Measurements from ENCODE around the gene CXCL11.
"Not testable (repeated sequence)": the region's sequence is repeated elsewhere in the genome, so short reads cannot be mapped to it uniquely, and the experiment has no call there.

CXCL11 gene

DNA sequence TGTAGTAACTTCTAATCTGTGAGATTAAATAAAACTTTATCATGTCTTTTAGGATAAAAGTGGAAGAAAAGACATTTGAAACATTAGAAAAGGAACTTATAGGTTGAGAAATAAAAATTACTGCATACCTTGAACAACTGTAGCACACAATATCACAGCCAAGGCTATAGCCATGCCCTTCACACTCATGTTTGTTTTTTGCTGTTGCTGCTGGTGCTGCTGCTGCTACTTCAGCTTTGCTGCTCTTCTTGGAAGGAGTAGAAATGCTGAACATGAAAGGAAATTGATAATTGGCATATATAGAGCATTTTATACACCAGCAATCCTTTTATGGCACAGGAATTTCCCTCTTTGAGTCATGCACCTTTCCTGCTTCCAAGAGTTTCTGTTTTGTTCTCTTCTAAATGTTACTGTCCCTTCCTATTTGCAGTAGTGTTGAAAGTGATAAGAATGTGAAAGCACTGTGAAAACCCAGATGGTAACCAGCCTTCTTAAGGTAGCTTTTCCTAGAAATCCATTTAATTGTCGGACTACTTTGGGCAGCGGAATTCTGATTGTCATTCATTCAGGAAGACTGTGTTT is at the start of gene CXCL11:
TSS of gene CXCL11 (minus strand) at position 272 of the 582 bp plus-strand sequence. CDS start at position 189, 83 bp downstream.
- DNase-seq (ENCODE audit: extremely low read depth in 1 of 2, low read depth in 1 of 2) = no peak

DNA sequence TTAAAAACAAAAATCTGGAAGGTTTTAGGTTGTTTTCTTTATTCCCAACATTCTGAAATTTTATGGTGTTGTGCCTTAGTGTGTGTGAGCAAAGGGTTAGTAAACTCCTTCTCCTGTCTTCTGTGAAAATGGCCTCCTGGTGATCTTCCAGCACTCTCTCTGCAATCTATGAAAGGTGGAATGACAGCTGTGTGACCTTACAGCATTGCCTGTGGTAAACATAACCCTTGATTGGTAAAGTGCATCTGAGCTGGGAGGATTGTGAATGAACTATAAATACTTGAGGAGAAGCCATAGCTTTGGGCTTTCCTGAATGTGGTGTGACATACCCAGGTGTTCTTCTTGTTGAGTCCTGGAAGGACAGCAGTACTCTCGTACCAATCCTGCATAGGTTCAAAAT is 48.7 kb upstream of the CXCL11 start:
- no peak for DNase-seq (ENCODE audit: extremely low read depth in 1 of 2, low read depth in 1 of 2)

DNA sequence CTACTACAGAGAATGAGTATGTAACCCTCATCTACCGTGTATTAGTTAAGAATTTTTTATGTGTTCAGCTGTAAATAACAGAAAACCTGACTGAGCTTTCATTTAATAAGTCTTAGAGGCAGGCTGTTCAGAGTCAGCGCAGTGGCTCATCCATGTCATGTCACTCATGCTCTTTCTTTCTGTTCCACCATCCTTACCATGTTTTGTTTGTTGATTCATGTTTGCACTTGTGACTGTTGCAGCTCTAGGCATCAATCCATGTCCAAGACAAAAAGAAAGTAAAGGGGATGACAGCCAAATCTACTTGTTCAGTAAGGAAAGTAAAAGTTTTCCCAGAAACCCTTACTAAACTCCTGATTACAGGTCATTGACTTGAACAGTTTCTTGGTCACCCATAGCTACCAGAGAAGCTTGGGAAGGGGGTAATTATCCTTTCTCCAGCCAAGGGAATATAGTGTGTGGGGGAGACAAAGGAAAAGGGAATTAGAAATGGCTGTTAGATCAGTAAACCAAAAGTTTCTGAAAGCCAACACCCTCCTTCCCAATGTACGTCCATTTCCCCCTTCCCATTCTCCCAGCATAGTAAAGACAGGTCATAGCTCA is 47.6 kb upstream of the CXCL11 start:
- no peak for DNase-seq (ENCODE audit: extremely low read depth in 1 of 2, low read depth in 1 of 2)

DNA sequence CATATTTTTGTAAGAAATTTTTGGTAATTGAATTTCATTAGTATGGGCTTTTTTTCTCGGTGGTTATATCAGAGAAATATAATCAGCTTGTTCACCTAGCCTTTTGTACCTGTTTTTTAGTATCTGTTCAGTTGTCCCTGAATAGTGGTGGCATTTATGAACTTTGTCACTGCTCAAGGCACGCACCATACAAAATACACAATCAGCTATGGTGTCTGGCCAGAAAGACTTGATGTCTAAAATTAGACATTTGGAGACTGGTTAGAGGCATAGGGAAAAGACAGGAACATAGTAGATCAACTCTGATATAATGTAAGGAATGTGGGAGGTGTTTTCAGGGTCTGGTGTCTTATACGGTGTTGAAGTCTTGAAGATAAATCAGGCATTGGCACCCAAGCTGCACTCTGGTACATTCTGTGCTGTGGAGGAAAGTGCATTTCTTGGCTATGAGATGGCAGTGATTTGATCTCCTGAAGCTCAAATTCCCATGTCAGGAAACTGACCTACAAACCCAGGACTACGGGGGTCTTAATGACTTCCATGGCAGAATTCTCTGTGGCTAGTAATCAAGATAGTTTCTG is 42.3 kb upstream of the CXCL11 start:
- DNase-seq (ENCODE audit: extremely low read depth in 1 of 2, low read depth in 1 of 2) = no peak

DNA sequence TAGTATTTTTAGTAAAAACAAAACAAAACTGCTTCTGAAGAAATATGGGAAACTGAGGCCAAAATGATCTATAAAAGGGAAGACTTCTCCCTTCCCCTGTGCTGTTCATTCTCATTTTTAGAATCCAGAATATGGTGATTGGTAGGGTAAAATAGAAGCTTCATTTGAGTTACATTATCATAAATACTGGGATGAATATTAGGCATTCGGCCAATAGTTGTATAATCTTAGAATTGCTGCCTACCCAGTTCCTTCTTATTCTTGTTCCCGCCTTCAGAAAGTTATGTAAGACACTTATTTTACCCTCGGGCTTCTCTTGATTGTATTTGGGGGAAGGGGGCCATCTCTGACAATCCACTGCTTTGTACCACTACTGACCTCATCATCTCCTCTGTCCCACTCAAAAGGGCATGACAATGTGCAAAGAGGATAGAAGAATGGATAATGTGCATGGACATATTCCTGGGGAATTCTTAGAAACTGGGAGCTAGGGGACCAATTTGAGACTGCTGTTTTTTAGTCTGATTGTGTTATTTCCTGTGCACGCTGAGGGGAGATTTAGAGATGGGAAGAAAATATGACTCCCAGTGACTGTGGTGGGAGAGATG is 39.2 kb upstream of the CXCL11 start:
- DNase-seq (ENCODE audit: extremely low read depth in 1 of 2, low read depth in 1 of 2) = no peak

DNA sequence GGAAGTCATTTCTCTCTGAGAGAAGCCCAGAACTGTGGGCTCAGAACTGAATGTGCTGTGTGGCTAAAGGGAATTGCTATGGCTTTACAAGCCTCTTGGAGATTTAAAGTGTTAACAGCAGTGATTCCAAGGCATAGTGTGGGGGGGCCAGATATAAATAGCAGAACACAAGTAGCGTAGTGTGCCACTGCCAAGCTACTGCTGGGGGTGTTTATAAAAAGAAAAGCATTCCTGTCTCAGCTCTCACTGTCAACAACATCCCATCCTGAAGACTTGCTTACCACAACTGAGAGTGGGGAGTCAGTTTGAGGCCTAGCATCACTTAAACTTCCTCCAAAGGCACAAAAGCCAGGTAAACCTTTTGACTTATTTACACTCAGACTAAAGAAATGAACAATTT is 38.6 kb upstream of the CXCL11 start, which contains the start of gene ART3:
TSS of gene ART3 (plus strand) at position 242 of the 400 bp plus-strand sequence. CDS start 1,181 bp downstream, outside the sequence.
- no peak for DNase-seq (ENCODE audit: extremely low read depth in 1 of 2, low read depth in 1 of 2)

DNA sequence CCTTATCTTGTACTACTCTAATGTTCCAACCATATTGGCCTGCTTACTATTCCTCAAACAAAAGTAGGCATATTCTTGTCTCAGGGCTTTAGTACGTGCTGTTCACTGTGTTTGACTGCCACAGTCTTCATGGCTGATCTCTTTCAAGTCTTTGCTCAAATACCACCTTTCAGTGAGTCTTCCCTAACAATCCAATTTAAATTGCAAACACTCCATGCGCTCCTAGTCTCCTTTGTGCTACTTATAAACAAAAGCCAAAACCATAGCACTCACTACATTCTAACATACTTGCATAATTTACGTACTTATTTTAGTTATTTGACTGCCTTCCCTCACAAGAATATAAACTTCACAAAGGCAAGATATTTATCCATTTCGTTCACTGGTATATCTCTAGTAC is 36.9 kb upstream of the CXCL11 start:
- DNase-seq (ENCODE audit: extremely low read depth in 1 of 2, low read depth in 1 of 2) = no peak

DNA sequence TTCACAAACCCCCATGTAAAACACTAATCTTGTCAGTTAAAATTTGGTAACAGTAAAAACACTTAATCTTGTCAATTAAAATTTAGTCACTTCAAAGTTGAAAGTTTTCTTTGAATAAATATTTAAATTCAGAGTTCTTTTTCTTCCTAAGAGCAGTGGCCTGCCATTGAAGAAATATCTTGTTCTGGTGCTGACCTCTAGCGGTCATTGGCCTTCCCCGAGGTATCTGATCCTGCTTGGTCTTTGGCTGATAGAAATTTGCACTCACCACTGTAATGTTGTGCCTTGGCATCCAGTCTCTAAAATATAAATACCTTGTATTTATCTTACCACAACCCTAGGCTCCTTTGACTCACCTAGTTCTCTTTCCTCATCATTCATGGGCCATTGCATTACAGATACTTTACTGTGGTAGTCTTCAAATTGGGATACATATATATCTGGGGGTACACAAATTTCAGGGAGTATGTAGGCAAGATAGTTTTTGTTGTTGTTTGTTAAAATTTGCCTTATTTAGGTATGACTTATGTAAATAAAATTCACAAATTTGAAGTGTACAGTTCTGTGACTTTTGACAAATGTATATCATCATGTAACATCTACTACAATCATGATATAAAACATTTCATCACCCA is 31.9 kb upstream of the CXCL11 start:
- peak; percentile 21 to 47 for DNase-seq (ENCODE audit: extremely low read depth in 1 of 2, low read depth in 1 of 2)

DNA sequence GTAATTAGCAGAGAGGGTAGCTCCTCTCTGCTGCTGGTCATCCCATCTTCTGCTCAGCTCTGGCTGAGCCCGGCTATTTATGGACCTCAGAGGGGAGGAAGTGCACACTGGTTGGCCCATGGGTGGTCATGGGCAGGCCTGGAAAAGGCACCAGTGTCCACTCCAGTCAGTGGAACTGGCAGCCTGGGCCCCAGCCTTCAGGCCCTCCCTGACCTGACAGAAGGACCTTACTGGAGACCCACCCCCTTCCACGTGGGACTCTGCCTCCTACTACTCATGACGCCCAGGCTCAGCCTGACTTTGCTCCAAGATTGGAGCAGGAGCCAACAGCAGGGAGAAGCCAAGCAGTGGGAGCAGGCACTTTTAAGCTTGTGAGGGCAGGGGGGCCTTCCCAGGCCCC is 30.7 kb upstream of the CXCL11 start:
- no peak for DNase-seq (ENCODE audit: extremely low read depth in 1 of 2, low read depth in 1 of 2)

DNA sequence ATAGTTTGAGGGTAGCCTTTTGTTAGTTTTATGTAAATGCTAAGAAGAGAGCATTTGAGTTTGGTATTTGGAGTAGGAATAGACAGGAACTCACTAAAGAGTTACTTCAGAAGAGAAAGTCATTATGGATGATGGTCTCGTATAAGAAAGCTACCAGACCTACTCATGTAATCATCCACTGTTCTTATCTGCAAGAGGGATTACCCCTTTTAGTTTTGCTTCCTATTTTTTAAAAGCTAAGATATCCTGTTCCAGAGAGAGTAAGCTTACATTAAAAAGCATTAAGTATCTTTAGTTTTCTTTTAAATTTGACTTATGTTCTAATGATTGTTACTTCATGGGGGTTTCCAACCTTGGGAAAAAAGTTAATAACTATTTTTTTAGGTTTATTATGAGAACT is 26.1 kb upstream of the CXCL11 start:
- DNase-seq (ENCODE audit: extremely low read depth in 1 of 2, low read depth in 1 of 2) = no peak

DNA sequence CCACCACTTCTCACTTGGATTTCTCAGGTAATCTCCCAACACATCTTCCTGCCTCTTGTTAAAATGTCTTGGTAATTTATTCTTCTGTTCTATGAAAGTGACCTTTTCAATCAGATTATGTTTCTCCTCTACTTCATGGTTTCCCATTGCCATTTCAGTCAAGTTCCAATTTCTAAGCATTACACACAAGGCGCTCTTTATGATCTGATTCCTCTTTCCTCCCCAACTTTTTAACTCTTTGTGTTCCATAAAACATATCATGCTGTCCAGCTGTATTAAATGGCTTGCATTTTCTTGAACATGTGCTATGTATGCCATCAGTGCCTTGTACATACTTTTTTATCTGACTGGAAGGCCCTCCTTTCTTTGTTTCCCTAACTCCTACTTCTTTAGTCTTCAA is 25.6 kb upstream of the CXCL11 start:
- DNase-seq (ENCODE audit: extremely low read depth in 1 of 2, low read depth in 1 of 2) = no peak

DNA sequence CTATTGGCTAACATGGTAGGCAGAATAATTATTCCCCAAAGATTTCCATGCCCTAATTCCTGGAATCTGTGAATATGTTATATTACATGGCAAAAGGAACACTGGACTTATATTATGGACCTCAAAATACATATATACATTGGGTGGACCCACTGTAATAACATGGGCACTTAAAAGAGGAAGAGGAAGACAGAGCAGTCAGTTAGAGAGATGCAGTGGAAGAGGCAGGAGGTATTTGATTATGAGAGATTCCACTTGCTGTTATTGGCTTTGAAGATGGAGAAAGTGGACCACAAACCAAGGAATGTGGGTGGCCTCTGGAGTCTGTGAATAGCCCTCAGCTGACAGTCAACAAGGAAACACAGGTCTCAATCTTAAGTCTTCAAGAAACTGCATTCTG is 24.6 kb upstream of the CXCL11 start:
- DNase-seq (ENCODE audit: extremely low read depth in 1 of 2, low read depth in 1 of 2) = no peak

DNA sequence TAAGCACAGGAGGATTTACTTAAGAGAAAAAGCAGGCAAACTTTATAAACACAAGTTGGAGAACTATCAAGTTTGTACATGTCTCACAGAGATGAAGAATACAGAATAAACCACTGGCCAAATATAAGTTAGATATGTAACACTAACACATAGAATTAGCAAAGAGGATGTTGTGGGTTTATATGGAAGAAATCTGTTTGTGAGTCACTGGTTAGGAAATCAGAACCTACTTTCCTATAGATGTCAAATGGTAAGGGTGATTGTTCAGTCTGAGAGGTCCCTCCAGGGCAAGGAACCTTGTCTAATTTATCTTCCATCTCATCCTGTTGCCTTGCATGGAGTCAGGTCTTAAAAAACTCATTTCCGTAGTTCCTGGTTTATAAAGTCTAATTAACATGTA is 23.9 kb upstream of the CXCL11 start:
- DNase-seq (ENCODE audit: extremely low read depth in 1 of 2, low read depth in 1 of 2) = no peak

DNA sequence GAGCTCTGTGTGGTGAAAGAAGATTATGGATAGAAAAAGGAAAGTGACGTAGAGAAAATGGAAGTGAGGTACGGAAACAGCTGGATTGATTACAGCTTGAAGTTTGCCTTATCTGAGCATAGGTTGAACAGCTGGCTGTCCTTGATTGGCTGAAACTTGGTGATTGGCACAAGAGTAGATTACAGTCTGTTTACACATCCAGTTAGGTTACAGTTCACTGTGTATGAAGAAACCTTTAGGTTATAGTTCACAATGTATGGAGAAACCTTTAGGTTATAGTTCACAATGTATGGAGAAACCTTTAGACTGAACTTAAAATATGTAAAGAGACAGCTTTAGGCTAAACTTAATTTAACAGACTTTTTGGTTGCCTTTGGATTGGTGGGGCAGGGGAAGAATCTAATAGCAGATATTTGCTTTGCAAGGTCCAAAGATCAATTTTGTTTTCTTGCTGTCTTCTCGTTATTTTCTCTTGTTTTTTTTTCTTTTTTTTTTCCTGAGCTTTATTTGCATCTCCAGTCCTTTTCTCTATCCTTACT is 23.1 kb upstream of the CXCL11 start:
- no peak for DNase-seq (ENCODE audit: extremely low read depth in 1 of 2, low read depth in 1 of 2)

DNA sequence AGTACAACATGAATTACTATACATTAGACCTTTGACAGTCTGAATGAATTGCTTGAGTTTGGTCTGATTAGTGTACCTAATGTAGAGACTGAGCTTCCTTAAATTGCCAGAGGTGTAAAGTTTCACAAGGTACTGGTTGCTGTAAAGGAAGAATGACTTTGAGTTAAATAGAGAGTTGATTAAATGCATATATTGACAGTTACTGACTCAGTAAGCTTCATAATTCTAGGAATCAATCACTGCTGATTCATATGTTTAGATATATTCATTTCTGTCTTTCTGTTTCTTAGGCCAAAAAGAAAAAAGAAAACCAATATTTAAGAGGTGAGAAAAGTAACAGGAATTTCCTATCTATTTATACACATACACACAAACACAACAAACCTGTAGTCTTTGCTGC is 22.4 kb upstream of the CXCL11 start:
- DNase-seq (ENCODE audit: extremely low read depth in 1 of 2, low read depth in 1 of 2) = no peak

DNA sequence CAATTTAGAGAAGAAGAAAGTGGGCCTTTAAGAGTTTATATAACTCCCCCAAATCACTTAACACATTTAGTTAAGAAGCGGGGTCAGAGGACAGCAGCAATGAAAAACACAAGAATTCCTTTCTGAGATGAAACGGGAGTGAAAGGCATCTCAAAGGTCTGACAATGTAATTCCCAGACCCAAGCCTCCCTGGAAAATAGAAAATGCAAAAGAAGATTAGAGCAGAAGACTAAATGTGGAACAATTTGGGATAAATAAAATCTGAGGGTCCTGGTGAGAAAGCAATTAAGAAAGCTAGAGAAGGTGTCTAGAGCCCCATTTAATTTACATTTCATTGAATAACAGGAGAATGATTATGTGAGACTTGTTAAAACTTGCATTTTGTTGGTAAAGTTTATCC is 19.6 kb upstream of the CXCL11 start:
- no peak for DNase-seq (ENCODE audit: extremely low read depth in 1 of 2, low read depth in 1 of 2)

DNA sequence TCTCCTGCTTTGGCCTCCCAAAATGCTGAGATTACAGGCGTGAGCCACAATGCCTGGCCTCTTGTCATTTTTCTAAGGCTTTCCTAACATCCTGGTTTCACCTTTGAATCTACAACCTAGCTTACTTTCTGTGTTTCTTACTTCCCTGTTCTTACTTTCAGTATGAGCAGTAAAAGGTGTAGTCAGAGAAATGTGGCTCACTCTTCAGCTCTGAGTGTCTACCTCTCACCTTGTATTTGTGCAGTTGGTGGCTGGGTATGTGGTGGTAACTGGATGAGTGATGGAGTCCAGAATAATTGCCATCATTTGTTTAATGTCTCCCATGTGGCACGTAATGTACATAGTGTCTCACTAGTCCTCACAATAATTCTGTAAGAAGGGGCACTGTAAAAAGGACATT is 19.1 kb upstream of the CXCL11 start:
- peak in 1 of 2 donors; percentile 26 for DNase-seq (ENCODE audit: extremely low read depth in 1 of 2, low read depth in 1 of 2)

DNA sequence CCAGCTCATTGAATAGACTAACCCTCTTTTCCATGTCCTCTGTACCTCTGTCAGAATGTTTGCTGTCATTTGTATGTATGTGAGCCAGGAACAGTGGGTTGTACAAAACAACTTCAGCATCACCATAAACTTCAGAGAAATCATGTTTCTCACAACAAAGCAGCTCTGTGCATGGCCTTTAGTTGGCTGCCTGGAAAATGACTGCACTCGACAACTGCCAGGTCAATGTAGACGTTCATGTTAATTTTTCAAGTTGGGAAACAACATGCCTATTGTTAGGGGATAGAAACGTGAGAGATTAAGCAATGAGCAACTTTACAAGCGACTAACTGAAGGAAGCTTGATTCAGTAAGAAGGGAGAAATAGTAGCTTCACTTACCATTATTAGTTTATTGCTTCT is 17.9 kb upstream of the CXCL11 start:
- DNase-seq (ENCODE audit: extremely low read depth in 1 of 2, low read depth in 1 of 2) = no peak

DNA sequence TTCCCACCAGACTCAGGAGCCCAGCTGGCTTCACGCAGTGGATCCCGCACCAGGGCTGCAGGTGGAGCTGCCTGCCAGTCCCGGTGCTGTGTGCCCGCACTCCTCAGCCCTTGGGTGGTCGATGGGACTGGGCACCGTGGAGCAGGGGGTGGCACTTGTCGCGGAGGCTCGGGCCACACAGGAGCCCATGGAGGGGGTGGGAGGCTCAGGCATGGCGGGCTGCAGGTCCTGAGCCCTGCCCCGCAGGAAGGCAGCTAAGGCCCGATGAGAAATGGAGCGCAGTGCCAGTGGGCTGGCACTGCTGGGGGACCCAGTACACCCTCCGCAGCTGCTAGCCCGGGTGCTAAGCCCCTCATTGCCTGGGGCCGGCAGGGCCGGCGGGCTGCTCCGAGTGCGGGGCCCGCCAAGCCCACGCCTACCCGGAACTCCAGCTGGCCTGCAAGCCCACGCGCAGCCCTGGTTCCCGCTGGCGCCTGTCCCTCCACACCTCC is 14.7 kb upstream of the CXCL11 start:
- not testable (repeated sequence) for DNase-seq (ENCODE audit: extremely low read depth in 1 of 2, low read depth in 1 of 2)

DNA sequence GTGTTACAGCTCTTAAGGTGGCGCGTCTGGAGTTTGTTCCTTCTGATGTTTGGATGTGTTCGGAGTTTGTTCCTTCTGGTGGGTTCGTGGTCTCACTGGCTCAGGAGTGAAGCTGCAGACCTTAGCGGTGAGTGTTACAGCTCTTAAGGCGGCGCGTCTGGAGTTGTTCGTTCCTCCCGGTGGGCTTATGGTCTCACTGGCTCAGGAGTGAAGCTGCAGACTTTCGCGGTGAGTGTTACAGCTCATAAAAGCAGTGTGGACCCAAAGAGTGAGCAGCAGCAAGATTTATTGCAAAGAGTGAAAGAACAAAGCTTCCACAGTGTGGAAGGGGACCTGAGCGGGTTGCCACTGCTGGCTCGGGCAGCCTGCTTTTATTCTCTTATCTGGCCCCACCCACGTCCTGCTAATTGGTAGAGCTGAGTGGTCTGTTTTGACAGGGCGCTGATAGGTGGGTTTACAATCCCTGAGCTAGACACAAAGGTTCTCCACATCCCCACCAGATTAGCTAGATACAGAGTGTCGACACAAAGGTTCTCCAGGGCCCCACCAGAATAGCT is 14.1 kb upstream of the CXCL11 start:
- not testable (repeated sequence) for DNase-seq (ENCODE audit: extremely low read depth in 1 of 2, low read depth in 1 of 2)

DNA sequence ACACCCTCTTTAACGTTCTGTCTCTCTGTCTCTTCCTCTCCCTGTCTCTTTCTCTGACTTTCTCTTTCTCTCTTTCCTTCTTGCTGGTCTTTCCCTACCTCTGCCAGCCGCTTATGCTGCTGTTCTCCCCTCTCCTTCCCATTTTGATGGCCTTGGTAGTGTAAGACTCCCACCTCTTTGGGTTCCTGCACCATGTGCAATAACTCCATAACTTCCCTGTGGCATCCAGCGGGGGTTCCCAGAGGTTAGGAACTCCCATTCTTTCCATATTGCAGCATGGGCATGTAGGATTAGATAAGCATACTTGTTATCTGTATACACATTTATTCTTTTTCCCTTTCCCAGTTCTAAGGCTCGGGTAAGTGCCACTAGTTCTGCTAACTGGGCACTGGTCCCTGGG is 8.8 kb upstream of the CXCL11 start:
- DNase-seq (ENCODE audit: extremely low read depth in 1 of 2, low read depth in 1 of 2) = not testable (repeated sequence)

Measured in stimulated activated CD8-positive, alpha-beta memory T cell treated with anti-CD3 and anti-CD28 coated beads, Interleukin-7, amount 100 ng/mL, for 48 hours (primary cell).